SKM-1 treated with dmso at 0.1 percent for 144 hours (cell line): ENCODE data around the gene EMC1.
"Not testable (repeated sequence)": the region's sequence is repeated elsewhere in the genome, so short reads cannot be mapped to it uniquely, and the experiment has no call there.

Experiments used
- DNase-seq: peaks from one replicate; lab custom pipeline; 2025; ENCODE audit not compliant: unreplicated experiment; lab: John Stamatoyannopoulos, UW

EMC1 gene

GRCh38 chr1:19260211-19261138 is 9.2 kb upstream of the EMC1 start:
- DNase-seq: no peak

DNA sequence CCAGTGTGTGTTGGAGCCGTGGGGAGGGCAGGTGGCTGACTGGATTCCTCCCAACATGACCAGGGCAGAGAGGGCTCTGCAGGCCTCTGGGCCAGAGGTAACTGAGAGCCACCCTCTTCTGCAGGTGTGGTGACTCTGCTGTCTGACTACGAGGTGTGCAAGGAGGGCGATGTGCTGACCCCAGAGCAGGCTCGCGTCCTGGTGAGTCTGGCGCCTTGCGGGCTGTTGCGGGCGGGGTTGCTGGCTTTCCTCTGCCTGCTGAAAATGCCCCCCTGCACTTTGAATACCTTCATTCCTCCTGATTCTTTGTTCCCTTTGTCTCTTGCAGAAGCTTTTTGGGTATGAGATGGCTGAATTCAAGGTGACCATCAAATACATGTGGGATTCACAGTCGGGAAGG is 7.0 kb upstream of the EMC1 start:
- no peak for DNase-seq

- no peak for DNase-seq
Measured at GRCh38 chr1:19257178-19257914, 6.0 kb upstream of the EMC1 start.

- not testable (repeated sequence) for DNase-seq
Measured at GRCh38 chr1:19256301-19256700, 5.0 kb upstream of the EMC1 start.

GRCh38 chr1:19255288-19255687 is 4.0 kb upstream of the EMC1 start:
- no peak for DNase-seq

DNA sequence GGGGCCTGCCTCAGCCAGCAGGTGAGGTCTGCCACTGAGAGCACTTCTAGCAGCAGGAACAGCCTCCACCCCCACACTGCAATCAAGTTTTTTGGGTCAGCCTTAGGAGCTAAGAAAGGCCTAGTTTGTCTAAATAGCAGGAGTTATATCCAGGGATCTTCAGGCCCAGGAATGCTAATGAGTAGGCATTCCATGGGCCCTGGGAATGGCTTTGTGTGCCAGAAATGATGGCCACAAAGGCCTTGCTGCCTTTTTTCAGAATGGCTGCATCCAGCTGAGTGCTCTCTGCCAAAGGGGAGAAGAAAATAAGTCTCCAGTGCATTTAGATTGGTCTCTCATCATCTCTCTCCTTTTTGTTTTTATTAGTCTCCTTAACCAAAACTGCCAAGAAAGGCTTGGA is 3.1 kb upstream of the EMC1 start:
- DNase-seq: no peak

DNA sequence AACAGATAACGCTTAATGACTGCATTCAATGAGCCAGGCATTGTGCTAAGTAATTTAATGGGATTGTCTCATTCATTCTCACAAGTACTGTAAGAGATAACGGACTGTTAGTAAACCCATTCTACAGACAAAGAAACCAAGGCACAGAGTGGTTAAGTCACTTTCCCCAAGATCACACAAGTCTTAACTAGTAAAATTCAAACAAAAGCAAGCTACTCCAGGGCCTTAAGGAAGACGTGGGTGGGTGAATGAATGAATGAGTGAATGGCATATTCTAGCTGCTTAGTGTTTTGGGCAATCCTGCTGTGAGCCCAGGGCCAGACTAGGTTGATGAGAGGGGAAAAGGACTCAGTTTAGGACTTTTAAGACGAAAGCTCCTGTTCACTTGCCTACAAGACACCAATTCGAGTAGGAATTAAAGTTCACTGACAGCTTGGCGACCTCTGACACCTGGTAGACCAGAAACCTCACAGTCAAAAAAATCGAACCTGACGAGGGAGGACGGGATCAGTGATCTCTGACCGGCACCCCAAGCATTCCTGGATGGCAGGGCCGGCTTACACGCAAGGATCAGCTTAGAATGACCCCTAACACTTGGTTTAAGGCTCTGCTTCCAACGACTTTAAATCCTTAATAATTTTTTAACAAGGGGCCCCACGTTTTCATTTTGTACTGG is 557 bp downstream of the EMC1 start:
- DNase-seq: no peak

DNA sequence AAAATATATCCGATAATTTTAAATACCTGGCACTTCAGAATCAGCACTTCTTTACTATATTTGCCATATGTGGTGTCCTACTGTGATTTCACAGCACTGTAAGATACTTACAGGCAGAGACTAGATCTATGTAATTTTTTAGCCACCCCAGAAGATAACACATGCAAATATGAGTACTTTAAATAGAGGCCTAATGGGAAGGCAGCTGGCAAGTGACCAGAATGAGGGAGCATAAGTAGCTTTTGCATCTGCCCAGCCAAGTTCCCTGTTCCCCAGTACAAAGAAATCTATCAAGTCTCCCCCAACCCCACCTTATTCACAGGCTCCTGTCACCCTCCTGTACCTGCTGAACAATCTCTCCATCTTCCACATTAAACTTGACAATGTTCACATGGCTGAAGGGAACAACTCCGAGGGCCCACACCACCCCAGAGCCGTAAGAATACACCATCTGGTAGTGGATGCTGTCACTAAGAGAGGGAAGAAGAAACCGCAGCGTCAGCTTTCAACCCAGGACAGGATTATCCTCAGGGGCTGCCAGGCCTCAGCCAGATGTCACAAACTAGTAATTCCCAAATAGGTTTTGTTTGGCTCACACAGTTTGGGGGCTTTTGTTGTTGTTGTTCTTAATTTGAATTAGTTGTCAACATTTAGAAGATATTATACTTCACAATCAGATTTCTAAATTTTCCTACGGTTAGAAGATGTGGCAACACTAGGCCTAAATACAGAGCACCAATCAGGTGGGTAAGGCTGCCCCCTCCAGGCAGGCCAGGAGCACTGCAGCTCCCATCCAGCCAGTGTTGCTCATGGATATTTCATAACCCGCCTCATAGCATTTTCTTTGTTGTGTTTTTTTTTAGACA is 10.4 kb downstream of the EMC1 start:
- peak; percentile 67 for DNase-seq

- no peak for DNase-seq
Measured at GRCh38 chr1:19239876-19240275, 11.4 kb downstream of the EMC1 start.

DNA sequence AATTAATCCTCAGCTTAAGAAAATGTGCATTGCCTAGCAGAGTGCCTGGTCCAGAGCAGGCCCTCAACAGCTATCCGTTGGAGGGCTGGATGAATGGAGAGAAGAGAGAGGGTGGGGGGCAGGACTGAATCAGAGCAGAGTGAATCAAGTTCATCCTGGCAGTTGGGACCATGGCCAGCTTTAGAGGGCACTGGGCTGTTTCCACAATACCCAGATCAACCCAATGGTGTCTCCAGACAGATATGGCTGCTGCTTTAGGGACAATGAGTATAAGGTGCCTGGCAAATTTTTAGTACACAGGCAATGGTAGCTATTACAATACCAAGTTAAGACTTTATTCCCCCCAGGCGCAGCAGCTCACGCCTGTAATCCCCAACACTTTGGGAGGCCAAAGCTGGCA is 17.1 kb downstream of the EMC1 start:
- DNase-seq: no peak

DNA sequence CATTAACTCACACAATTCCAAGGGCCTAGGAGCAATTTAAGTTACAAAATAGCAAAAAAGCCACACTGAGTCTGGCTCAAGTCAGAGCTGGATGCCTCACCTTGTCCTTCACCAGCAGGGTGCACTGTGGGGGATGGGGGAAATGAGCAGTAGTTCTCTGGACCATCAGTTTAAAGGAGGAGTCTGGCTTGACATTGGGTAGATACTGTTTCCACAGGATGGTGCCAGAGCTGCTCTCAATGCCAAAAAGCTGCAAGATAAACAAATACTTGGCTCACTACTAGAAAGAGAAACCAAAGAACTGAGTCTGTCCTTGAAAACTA is 18.8 kb downstream of the EMC1 start:
- DNase-seq: no peak

- DNase-seq: not testable (repeated sequence)
Measured at GRCh38 chr1:19231736-19232523, 19.4 kb downstream of the EMC1 start.

- DNase-seq: no peak
Measured at GRCh38 chr1:19229828-19230325, 21.4 kb downstream of the EMC1 start.

- no peak for DNase-seq
Measured at GRCh38 chr1:19229229-19229628, 22.1 kb downstream of the EMC1 start.

DNA sequence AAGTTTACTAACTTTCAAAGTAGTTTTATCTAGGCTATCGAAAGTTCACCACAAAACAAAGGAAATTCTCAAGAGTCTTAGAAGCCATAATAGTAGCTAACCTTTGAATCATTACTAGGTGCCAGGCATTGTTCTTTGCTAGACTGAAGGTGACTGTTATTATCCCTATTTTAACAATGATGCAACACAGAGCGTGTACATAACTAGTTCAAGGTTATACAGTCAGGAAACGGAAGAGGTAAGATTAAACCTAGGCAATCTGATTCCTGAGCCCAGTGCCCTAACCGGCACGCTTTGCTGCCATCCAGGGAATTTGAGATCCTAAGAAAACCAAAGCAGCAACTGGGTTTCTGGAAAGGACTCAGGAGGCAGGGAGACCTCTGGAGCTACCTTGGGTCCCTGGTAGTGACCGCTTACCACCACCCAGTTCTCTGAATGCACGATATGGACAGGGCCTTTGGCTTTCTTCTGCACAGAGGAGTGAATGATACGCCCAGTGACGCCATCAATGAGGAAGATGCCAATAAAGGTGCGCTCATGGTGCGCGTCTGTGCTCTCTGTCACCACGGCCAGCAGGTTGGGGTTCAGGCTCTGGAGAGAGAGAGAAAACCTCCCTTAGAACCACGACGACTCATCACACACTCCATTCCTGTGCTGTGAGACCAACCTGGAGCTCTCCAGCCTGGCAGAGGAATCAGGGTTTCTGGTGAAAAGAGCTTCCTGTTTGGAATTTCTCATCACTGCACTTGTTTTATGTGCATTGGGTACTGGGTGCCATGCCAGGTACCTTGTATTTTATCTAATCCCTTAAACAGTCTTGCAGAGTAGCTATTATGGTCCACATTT is 28.1 kb downstream of the EMC1 start:
- no peak for DNase-seq

DNA sequence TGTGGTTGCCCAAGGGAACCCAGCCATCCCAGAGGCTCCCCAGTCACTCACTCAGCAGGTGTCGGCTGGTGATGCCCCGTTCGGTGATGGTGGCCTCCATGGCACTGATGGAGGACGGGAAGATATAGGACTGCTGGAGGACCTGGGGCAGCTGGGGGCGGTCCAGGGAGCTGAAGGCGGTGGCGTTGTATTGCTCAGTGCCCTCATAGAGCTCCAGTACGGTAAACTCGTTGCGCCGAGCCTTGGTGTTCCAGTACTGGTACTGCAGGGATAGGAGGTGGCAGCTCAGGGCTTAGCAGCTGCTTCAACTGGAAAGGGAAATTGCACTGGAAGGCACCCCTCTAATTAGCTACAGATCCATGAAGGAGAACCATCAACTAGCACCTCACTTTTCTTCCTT is 28.8 kb downstream of the EMC1 start:
- no peak for DNase-seq

- no peak for DNase-seq
Measured at GRCh38 chr1:19220991-19221390, 30.3 kb downstream of the EMC1 start.

- DNase-seq: no peak
Measured at GRCh38 chr1:19220080-19220846, 31.1 kb downstream of the EMC1 start.
